ENCODE results near the gene ZFTA. TPM values are rescaled to one million over a fixed set of nuclear protein-coding genes. Genes with fewer than 3 reads are reported as not detected.

Gene ZFTA
- total RNA-seq, 2 donors from 2014 or later, result 21.2 to 27.5 TPM

GRCh38 chr11:63764679-63765647 lies 3.6 kb downstream of the ZFTA start:
- Histone ChIP-seq H3K4me1 (ENCODE audit: control insufficient read depth in 1 of 2, low read depth in 2 of 2) (peaks cover 14 to 37% of the 10 kb centered on the region in 2 donors), H3K9me3 (no peaks in the 10 kb centered on the region), H3K27ac (no peak overlapping the region), H3K4me3 (no peak overlapping the region), H3K27me3 (replicated peaks; ENCODE audit: insufficient read depth) (no peaks in the 10 kb centered on the region), H3K36me3 (no peaks in the 10 kb centered on the region)
- no peak for ATAC-seq (ENCODE audit: insufficient number of reproducible peaks, low FRiP score, low read depth)
- no peak for DNase-seq (ENCODE audit: low spot score)
- TF ChIP-seq, protein P1, sequence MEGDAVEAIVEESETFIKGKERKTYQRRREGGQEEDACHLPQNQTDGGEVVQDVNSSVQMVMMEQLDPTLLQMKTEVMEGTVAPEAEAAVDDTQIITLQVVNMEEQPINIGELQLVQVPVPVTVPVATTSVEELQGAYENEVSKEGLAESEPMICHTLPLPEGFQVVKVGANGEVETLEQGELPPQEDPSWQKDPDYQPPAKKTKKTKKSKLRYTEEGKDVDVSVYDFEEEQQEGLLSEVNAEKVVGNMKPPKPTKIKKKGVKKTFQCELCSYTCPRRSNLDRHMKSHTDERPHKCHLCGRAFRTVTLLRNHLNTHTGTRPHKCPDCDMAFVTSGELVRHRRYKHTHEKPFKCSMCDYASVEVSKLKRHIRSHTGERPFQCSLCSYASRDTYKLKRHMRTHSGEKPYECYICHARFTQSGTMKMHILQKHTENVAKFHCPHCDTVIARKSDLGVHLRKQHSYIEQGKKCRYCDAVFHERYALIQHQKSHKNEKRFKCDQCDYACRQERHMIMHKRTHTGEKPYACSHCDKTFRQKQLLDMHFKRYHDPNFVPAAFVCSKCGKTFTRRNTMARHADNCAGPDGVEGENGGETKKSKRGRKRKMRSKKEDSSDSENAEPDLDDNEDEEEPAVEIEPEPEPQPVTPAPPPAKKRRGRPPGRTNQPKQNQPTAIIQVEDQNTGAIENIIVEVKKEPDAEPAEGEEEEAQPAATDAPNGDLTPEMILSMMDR (IDR thresholded peaks at IDR 0.05), result no peak

GRCh38 chr11:63764340-63764678 lies 4.3 kb downstream of the ZFTA start:
- Histone ChIP-seq H3K36me3 (no peaks in the 10 kb centered on the region), H3K4me3 (no peak overlapping the region), H3K27ac (no peak overlapping the region), H3K9me3 (no peaks in the 10 kb centered on the region), H3K4me1 (ENCODE audit: control insufficient read depth in 1 of 2, low read depth in 2 of 2) (peaks cover 11 to 32% of the 10 kb centered on the region in 2 donors), H3K27me3 (replicated peaks; ENCODE audit: insufficient read depth) (no peaks in the 10 kb centered on the region)
- no peak for ATAC-seq (ENCODE audit: insufficient number of reproducible peaks, low FRiP score, low read depth)
- no peak for DNase-seq (ENCODE audit: low spot score)
- TF ChIP-seq, protein P1 (IDR thresholded peaks at IDR 0.05), result no peak

GRCh38 chr11:63763496-63764339 lies 4.9 kb downstream of the ZFTA start:
- Histone ChIP-seq H3K36me3 (no peaks in the 10 kb centered on the region), H3K27ac (peak overlapping the region in 1 of 2 donors; percentile 32), H3K4me3 (peak overlapping the region; percentile 80), H3K4me1 (ENCODE audit: control insufficient read depth in 1 of 2, low read depth in 2 of 2) (peaks cover 11 to 32% of the 10 kb centered on the region in 2 donors), H3K9me3 (no peaks in the 10 kb centered on the region), H3K27me3 (replicated peaks; ENCODE audit: insufficient read depth) (no peaks in the 10 kb centered on the region)
- DNase-seq (ENCODE audit: low spot score), result no peak
- no peak for ATAC-seq (ENCODE audit: insufficient number of reproducible peaks, low FRiP score, low read depth)
- TF ChIP-seq, protein P1 (IDR thresholded peaks at IDR 0.05), result no peak

- DNase-seq (ENCODE audit: low spot score), result no peak
- peaks cover 11 to 32% of the 10 kb centered on the region in 2 donors for H3K4me1 ChIP-seq (ENCODE audit: control insufficient read depth in 1 of 2, low read depth in 2 of 2)
These were observed 5.7 kb downstream of the ZFTA start for GRCh38 chr11:63762654-63763495.

More at GRCh38 chr11:63762654-63763495, 5.7 kb downstream of the ZFTA start:
- H3K27ac ChIP-seq, result peak overlapping the region in 1 of 2 donors; percentile 32
- ATAC-seq (ENCODE audit: insufficient number of reproducible peaks, low FRiP score, low read depth), result no peak
- no peaks in the 10 kb centered on the region for H3K36me3 ChIP-seq
- TF ChIP-seq, protein P1 (IDR thresholded peaks at IDR 0.05), result no peak
- no peaks in the 10 kb centered on the region for H3K9me3 ChIP-seq
- no peaks in the 10 kb centered on the region for H3K27me3 ChIP-seq (replicated peaks; ENCODE audit: insufficient read depth)
- peak overlapping the region; percentile 80 for H3K4me3 ChIP-seq

Data from thoracic aorta (tissue), 2 donors.